Activated effector memory CD4-positive, alpha-beta T cell treated with anti-CD3 and anti-CD28 coated beads, Interleukin-2, amount 50 U/mL, for 16 hours (primary cell): Measurements from ENCODE around the gene BLTP2.

Experiments used
- DNase-seq: peaks from one replicate; pipeline ENCODE4 v3.0.0-alpha.2; 2020

Gene BLTP2

GRCh38 chr17:28598389-28598788, 46.6 kb downstream of the BLTP2 start:
- DNase-seq, result peak; percentile 64

- DNase-seq, result no peak
Observed at GRCh38 chr17:28597606-28598383, 47.2 kb downstream of the BLTP2 start.
